Prostate gland (tissue), 2 donors: ENCODE results near the gene CCDC134. TPM values are rescaled to one million over a fixed set of nuclear protein-coding genes. Genes with fewer than 3 reads are reported as not detected.

Source experiments
- DNase-seq: peaks from one replicate; pipeline ENCODE4 v3.0.0-alpha.2; 2019; ENCODE audit warnings: low spot score
- H3K27ac ChIP-seq, 2 donors: fragments of 200-600 bp; sonication (generic); 2 replicates each; pipeline ENCODE4 v1.5.1; 2017 to 2019
- H3K27me3 ChIP-seq: fragments of 200-600 bp; sonication (generic); replicated peaks from 2 replicates; pipeline ENCODE4 v1.5.1; 2019; ENCODE audit not compliant: insufficient read depth
- H3K36me3 ChIP-seq, 2 donors: fragments of 200-600 bp; sonication (generic); 1 replicate in 1 of 2; 2 replicates in 1 of 2; pipeline versions ENCODE4 v1.5.1 to v1.8.1; 2017 to 2019
- H3K4me1 ChIP-seq: fragments of 200-600 bp; sonication (generic); replicated peaks from 2 replicates; pipeline ENCODE4 v1.5.1; 2019
- H3K4me3 ChIP-seq, 2 donors: fragments of 200-600 bp; sonication (generic); 2 replicates each; pipeline ENCODE4 v1.5.1; 2017 to 2019
- H3K9me3 ChIP-seq: fragments of 200-600 bp; sonication (generic); 2 replicates; pipeline ENCODE4 v1.5.1; 2017
- POLR2A ChIP-seq: fragments of 450-650 bp; IDR thresholded peaks from one replicate; pipeline ENCODE4 v1.6.1; 2016; ENCODE audit warnings: antibody characterized with exemption, mild to moderate bottlenecking
- POLR2AphosphoS5 ChIP-seq: sonication (generic); formaldehyde crosslinking; IDR thresholded peaks from one replicate; pipeline ENCODE4 v1.6.1; 2017; ENCODE audit warnings: antibody characterized with exemption
- WGBS: methylation state at CpG from one replicate; pipeline ENCODE4 v1.1.5; 2018; 5-methylcytosine and 5-hydroxymethylcytosine counted together
- intact Hi-C: fragments of 100-400 bp; cut with DNase I; formaldehyde crosslinking; loops from one replicate; pipeline ENCODE4 v1.14.2; 2022
- total RNA-seq, 2 donors: library from RNA; depleted of rRNA; stranded (reverse); fragments of >200 nt; gene quantifications; one replicate each; pipeline ENCODE4 v1.1.0, GENCODE V29; 2016
- TF ChIP-seq, protein P1 (sequence below), 4 experiments: fragments of 200-600 bp in 2 of 4; fragments of 450-650 bp in 2 of 4; sonication (generic) in 2 of 4; IDR thresholded peaks; 1 replicate in 3 of 4; 2 replicates in 1 of 4; pipeline ENCODE4 v1.5.1; 2016 to 2019; ENCODE audit warnings: antibody characterized with exemption in 4 of 4, mild to moderate bottlenecking in 2 of 4, moderate library complexity in 2 of 4

CCDC134 gene
- total RNA-seq = 10 to 100 TPM; 12.0 to 20.7 TPM

DNA sequence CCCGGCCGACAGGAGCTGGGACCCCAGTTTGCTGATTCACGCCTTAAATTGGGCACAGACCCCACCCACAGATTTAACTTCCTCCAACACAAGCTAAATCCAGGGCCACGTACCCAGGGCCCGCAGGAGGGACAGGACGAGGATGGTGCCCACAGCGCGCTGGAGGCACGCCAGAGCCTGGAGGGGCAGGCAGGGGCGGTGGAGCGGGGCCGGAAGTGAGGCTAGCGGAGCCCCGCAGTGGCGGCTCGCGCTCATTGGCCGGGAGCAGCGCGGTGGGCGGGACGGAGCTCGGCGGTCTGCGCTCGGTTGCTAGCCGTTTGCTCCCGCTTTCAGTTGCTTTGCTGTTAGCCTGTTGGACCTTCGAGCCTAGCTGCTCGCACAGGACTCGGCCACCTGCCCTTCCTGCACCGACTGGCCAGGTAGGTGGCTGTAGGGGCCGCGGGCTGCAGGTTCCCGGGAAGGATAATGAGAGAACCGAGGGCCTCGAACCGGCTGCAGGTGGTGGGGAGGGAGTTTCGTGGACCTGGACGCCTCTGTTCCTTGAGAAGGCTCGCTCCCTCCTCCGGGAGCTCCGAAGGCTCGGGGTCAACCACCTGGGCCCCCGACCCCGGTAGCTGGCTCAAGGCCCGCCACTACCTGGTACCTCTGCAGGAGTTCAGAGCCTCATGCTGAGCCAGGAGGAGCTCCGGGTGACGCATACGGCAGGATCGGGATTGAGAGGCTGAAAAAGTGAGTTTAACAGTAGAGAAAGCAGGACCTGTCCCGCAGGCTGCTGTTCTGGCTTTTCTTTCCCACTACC, at the start of gene CCDC134:
Gene CCDC134 (plus strand): TSS at position 332 of the 799 bp plus-strand sequence. CDS start 8,212 bp downstream, outside the sequence.
- Histone ChIP-seq H3K27me3 (no peaks in the 10 kb centered on the region), H3K4me3 (peak within 1 kb of the TSS; percentile 58 to 71), H3K27ac (peak within 1 kb of the TSS; percentile 83 to 89), H3K36me3 (no peaks in the 10 kb centered on the region), H3K9me3 (no peaks in the 10 kb centered on the region), H3K4me1 (no peaks in the 10 kb centered on the region)
- intact Hi-C loops = no loop called here
- WGBS = under 1% methylated on average over 50 of the region's 52 CpGs
- peak; percentile 86 for DNase-seq
- peak; percentile 88 for TF ChIP-seq POLR2A
- TF ChIP-seq, protein P1, sequence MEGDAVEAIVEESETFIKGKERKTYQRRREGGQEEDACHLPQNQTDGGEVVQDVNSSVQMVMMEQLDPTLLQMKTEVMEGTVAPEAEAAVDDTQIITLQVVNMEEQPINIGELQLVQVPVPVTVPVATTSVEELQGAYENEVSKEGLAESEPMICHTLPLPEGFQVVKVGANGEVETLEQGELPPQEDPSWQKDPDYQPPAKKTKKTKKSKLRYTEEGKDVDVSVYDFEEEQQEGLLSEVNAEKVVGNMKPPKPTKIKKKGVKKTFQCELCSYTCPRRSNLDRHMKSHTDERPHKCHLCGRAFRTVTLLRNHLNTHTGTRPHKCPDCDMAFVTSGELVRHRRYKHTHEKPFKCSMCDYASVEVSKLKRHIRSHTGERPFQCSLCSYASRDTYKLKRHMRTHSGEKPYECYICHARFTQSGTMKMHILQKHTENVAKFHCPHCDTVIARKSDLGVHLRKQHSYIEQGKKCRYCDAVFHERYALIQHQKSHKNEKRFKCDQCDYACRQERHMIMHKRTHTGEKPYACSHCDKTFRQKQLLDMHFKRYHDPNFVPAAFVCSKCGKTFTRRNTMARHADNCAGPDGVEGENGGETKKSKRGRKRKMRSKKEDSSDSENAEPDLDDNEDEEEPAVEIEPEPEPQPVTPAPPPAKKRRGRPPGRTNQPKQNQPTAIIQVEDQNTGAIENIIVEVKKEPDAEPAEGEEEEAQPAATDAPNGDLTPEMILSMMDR (IDR thresholded peaks at IDR 0.05) = no peak
- peak; percentile 91 for TF ChIP-seq POLR2AphosphoS5

DNA sequence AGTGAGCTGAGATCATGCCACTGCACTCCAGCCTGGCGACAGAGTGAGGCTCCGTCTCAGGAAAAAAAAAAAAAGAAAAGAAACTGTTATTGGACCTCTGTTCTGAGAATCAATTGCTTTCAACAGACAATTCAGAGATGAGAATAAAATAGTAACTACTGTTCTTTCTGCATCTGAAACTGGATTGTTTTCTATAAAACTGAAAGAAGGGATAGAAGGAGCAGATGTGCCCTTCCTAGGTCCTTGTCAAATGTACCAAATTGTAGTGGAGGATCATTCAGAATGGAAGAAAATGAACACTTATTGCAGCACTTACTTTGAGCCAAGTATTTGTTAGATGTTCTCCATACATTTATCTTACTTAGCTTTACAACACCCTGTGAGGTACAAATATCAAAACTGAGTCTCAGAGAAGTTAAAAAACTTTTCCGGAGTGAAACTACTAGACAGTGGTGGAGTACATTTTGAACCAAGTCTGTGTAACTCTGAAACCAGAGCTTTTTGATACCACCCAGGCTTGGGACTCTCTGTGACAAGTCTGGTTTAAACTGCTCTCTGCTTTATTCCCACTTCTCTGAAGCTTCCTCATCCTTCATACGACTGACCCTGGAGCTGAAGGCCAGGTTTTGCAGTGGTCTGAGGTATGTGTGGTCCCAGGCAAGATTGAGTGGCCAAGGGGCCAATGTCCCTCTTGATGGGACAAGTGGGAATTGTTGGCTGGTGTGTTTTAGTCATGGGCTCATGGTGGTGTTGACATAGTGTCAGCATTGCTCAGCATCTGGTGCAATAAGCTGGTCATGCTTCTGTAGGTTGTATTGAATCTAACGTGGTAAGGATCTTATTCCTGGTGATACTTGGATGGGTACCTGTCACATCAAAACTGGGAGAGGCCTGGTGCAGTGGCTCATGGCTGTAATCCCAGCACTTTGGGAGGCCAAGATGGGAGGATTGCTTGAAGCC, 48.2 kb upstream of the CCDC134 start:
- H3K27me3 ChIP-seq = no peaks in the 10 kb centered on the region
- intact Hi-C loops = loop anchor here (5.0 kb wide), 1 partner anchor 190 kb away; no protein-coding TSS in a partner anchor
- no peak overlapping the region for H3K27ac ChIP-seq
- no peaks in the 10 kb centered on the region for H3K4me1 ChIP-seq
- TF ChIP-seq POLR2AphosphoS5 = no peak
- TF ChIP-seq, protein P1 (IDR thresholded peaks at IDR 0.05) = no peak
- TF ChIP-seq POLR2A = no peak
- DNase-seq = no peak
- no peaks in the 10 kb centered on the region for H3K36me3 ChIP-seq
- H3K9me3 ChIP-seq = no peaks in the 10 kb centered on the region
- WGBS = 82% methylated on average over 5 of the region's 5 CpGs
- no peak overlapping the region for H3K4me3 ChIP-seq

DNA sequence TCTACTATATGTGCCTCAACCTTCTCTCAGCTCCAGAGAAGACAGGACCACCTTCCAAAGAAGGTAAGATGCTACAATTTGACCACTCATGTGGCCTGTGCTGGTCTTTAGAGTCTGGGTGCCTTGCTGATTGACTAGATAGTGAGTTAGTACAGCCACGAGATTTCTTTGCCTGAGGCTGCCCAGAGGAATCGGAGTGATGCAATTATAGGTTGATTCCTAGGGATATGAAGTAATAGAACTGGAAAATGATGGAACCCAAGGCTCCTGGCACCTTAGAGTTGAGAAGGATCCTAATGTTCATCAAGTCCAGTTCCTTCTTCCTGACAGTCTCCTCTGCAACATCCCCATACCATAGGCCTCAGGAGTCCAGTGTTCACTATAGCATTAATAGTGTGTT, 46.5 kb upstream of the CCDC134 start:
- intact Hi-C loops = loop anchor here (5.0 kb wide), 1 partner anchor 188 kb away; no protein-coding TSS in a partner anchor
- no peaks in the 10 kb centered on the region for H3K9me3 ChIP-seq
- no peaks in the 10 kb centered on the region for H3K27me3 ChIP-seq
- H3K4me1 ChIP-seq = no peaks in the 10 kb centered on the region
- H3K4me3 ChIP-seq = no peak overlapping the region
- H3K36me3 ChIP-seq = no peaks in the 10 kb centered on the region
- no peak overlapping the region for H3K27ac ChIP-seq
- no peak for DNase-seq
- TF ChIP-seq POLR2A (no peak), POLR2AphosphoS5 (no peak)
- TF ChIP-seq, protein P1 (IDR thresholded peaks at IDR 0.05) = no peak
- 48% methylated on average over 2 of the region's 2 CpGs for WGBS

DNA sequence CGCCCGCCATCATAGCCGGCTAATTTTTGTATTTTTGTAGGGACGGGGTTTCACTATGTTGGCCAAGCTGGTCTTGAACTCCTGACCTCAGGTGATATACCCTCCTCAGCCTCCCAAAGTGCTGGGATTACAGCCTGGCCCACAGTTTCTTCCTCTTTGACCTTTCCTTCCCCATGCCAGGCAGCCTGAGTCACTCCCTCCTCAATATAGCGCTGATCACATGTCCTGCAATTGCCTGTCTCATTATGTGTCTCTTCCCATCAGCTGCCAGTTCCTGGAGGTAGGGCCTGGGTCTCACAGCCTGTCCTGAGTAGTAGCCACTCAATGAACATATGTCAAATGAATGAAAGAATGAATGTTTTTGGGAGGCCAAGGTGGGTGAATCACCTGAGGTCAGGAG, 43.0 kb upstream of the CCDC134 start:
- intact Hi-C loops = no loop called here
- Histone ChIP-seq H3K4me3 (no peak overlapping the region), H3K4me1 (no peaks in the 10 kb centered on the region), H3K9me3 (no peaks in the 10 kb centered on the region), H3K27ac (no peak overlapping the region), H3K27me3 (no peaks in the 10 kb centered on the region), H3K36me3 (no peaks in the 10 kb centered on the region)
- DNase-seq = no peak
- WGBS = 100% methylated on average over 5 of the region's 5 CpGs
- TF ChIP-seq, protein P1 (IDR thresholded peaks at IDR 0.05) = no peak
- no peak for TF ChIP-seq POLR2AphosphoS5
- TF ChIP-seq POLR2A = no peak
